NCI-H1417 (cell line): ENCODE measurements around the gene SMURF1.

ENCODE experiments used
- DNase-seq, 3 experiments: peaks; one replicate each; lab custom pipeline; 2025; lab: John Stamatoyannopoulos, UW

SMURF1 gene

GRCh38 chr7:99029466-99030435 lies 114.2 kb downstream of the SMURF1 start:
- no peak for DNase-seq

- no peak for DNase-seq
Measured at GRCh38 chr7:99028261-99028973, 115.5 kb downstream of the SMURF1 start.

DNA sequence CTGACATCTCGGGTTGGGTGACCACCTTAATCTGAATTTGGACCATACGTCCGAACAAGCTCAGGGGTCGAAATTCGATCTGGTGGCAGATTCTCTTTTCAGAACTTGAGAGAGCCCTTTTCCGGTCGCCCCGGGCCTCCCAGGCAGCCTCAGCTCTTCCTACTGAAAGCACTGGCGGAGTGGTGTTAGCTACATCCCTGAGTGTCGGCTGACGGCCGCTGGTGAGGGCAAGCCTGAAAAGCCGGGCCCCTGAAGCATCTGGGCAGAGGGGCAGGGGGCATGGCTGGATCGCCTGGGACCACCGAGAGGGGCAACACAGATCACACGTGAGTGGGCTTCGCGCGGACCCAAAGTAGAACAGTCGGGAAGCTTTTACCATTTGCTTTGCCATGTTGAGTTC lies 116.1 kb downstream of the SMURF1 start:
- no peak for DNase-seq

- no peak for DNase-seq
Measured at GRCh38 chr7:99027241-99027640, 116.7 kb downstream of the SMURF1 start.

DNA sequence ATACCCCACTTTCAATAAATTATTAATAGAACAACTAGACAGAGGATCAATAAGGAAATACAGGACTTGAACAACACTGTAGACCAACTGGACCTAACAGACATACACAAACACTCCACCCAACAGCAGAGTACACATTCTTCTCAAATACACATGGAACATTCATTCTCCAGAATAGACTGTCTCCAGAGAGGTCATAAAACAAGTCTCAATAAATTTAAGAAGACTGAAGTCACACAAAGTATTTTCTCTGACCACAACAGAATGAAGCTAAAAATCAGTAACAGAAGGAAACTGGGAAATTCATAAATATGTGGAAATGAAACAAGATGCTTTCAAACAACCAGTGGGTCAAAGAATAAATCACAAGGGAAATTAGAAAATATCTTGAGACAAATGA lies 119.8 kb downstream of the SMURF1 start:
- DNase-seq, result no peak

DNA sequence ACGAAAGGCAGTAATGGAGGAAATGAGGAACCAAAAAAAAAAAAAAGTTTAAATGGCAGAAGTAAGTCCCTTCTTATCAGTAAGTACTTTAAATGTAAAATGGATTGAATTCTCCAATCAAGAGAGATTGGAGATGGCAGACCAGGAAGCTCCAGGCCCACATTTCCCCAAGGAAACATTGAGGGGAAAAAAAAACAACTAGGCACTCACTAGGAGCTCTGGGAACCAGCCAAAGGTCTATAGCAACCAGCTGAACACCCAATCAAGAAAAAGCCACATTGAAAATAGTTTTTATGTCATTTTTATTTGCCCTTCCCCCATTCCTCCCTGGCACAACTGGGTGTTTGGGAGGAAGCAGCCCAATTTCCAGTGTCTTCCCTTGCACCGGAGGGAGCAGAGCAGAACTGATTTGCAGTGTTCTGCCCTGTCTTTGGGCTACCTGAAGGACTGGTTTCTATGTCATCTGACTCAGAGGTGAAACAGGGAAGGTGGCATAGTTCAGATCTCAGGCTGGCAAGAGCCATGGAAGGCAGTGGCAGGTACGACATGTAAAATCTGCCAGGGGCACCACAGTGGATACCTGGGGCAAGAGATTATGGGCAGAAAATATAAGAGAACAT lies 121.9 kb downstream of the SMURF1 start:
- DNase-seq, result no peak

DNA sequence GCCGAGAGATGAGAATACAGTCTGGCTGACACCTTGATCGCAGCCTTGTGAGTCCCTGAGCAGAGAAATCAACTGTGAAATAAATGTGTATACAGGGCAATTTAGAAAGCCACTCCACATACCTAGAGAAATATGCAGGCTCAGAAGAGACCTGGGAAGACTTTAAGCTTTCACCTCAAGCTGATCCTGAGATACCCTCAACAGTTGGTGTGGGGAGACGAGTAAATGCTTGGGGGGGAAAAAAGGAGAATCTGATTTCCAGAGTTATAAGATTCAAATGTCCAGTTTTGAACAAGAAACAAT lies 123.5 kb downstream of the SMURF1 start:
- no peak for DNase-seq

- DNase-seq, result no peak
Measured at GRCh38 chr7:99019523-99020412, 124.1 kb downstream of the SMURF1 start.

GRCh38 chr7:99016196-99016595 lies 127.7 kb downstream of the SMURF1 start:
- peak in 1 of 3 experiments; percentile 30 for DNase-seq

DNA sequence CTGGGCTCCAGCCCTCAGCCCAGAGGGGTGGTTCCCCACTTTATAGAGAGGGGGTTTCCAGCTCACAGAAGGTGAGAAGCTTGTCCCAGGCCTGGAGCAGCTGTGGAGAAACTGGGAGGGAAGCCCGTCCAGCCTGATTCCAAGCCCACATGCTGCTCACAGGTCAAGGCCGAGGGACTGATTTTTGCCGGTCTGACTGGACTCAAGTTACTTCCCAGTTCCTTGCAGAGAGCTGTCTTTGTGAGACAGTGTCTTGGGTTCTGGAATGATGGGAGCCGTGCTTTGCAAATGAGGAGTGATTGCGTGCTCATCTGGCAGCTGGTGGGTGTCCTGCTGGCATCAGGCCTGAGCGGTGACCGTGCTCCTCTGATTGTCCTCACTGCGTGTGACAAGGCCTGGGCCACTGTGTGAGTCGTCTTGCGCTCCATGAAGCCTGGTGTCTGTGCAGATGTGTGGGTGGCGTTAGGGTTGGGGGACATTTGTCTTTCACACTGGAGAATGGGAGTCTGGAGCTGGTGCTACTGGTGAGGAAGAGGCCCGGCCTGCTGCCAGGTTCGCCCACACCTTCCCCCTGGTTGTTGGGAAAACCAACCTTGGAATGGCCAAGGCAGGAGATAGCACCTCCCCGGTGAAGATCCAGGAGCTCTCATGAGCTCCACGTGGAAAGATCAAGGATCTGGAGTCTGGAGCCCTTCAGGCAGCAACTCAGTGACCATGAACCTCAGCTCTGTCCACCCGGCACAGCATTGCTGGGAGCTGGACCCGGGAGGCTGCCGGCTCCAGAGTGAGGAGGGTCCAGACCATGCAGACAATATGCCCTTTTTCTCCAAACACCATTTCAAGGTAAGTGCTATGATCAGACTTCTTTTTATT lies 129.6 kb downstream of the SMURF1 start:
- DNase-seq, result no peak

DNA sequence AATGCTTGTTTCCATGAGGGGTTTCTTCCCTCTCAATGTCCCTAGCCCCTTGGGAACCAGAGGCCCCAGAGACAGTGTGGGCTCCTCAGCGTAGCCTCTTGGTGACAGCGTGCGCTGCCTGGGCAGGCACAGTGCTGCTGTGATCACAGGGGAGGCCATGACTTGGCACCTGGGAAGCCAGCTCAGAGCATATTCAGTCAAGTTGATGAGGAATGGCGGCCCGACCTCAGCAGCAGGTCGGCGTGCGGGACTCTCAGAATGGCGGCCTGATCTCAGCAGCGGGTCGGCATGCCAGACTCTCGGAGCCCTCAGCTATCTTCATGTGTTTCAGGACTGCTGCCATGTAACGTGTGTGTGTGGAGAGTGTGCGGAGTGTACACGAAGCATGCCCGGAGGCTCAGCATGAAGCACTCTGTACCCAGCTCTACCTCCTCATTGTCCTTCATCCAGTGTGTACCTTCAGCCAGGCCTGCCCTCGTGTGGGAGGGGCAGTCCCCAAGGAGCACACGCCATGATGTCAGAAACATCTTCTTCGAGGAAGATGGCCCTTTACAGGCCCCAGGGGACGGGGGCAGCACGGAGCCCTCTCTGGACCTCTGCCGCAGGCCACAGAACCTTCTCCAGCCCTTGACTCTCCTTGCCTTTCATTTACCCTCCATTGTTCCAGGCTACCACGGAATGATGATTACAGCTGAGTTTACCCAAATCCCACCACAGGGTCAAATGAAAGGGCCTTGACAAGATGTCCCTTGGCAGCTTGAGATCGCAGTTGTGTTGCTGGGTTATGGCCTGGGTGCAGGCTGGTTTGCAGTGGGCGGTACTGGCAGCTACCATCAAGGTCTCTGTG lies 130.4 kb downstream of the SMURF1 start:
- DNase-seq, result no peak

DNA sequence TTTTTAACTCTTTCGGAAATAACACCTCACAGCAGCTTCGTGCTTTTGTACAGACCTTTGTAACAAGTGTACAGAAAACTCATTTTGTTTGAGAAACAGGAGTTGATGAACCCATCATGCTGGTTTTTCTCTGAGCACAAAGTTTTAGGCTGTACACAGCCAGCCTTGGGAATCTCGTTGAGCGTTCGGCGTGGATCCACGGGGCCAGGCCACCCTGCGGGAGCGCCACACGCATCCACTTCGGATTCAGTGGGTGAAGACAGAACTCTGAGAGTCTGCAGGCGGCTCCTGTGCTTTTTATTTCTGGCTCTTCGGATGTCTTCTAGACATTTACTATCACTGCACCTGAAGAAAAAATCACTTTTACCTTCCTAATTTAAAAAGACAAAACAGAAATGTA lies 131.2 kb downstream of the SMURF1 start:
- no peak for DNase-seq

- DNase-seq, result no peak
Measured at GRCh38 chr7:99011706-99012404, 132.1 kb downstream of the SMURF1 start.

DNA sequence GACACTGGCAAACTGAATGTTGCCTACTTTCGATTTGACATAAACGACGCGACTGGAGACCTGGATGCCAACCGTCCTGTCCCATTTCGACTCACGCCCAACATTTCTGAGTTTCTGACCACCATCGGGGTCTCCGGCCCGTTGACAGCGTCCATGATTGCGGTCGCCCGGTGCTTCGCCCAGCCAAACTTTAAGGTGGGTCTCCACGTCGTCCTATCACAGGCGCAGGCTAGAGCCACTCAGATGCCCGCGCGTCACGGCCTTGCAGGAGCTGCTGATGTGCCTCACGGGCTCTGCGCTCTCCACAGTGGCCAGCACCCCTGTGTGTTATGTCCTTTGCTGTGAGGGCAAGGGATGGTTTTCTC lies 132.6 kb downstream of the SMURF1 start:
- DNase-seq, result no peak

GRCh38 chr7:99010281-99010680 lies 133.6 kb downstream of the SMURF1 start:
- DNase-seq, result no peak

DNA sequence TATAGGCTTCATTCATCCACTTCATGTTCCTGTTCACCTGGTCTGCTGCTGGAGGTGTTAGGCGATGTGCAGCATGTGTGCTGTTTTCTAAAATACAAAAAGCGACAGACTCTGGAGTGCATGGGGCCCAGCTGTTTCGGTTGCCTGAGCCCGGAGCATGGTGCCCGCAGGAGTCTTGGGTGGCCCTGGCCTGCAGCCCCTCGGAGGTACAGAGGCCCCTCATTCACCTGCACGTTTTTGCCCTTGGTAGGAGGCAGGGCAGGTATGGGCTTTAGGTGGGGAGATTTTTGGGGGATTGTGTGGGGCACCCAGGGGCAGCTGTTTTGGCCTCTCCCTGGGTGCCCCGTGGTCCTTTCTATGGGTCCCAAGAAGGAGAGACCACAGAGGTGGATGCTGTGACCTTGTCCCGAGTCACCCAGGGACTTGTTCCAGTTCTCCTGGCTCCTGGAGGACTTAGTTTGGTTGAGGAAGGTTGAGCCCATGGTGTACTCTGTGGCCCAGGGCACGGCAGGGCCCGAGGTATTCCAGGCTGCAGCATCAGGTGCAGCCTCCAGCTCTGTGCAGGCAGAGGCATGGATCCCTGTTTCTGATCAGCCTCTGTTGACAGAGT lies 134.9 kb downstream of the SMURF1 start:
- no peak for DNase-seq

DNA sequence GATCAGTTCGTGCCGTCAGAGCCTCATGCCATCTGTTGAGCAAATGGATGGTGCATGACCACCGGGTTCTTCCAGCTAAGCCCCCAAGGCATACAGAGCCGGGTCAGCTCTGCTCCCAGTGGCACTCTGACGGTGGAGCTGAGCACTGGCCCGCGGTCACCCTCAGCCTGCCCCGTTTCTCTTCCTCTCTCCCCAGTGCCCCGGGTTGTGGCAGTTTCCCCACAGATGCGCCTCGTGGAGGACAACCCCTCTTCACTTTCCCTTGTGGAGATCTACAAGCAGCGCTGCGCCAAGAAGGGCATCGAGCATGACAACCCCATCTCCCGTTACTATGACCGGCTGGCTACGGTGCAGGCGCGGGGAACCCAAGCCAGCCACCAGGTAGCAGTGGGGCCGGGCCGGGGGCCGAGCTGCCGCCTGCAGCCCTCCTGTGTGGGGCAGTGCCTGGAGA lies 135.7 kb downstream of the SMURF1 start:
- DNase-seq, result no peak

GRCh38 chr7:99006739-99007424 lies 137.0 kb downstream of the SMURF1 start:
- DNase-seq, result no peak
